ENCODE data around the gene ADGRD2. TPM values are rescaled to one million over a fixed set of nuclear protein-coding genes. Genes with fewer than 3 reads are reported as not detected.
"Not testable (repeated sequence)": the region's sequence is repeated elsewhere in the genome, so short reads cannot be mapped to it uniquely, and the experiment has no call there.

Gene ADGRD2
- total RNA-seq, 2 donors from 2014 or later = 1.0 to 4.0 TPM

DNA sequence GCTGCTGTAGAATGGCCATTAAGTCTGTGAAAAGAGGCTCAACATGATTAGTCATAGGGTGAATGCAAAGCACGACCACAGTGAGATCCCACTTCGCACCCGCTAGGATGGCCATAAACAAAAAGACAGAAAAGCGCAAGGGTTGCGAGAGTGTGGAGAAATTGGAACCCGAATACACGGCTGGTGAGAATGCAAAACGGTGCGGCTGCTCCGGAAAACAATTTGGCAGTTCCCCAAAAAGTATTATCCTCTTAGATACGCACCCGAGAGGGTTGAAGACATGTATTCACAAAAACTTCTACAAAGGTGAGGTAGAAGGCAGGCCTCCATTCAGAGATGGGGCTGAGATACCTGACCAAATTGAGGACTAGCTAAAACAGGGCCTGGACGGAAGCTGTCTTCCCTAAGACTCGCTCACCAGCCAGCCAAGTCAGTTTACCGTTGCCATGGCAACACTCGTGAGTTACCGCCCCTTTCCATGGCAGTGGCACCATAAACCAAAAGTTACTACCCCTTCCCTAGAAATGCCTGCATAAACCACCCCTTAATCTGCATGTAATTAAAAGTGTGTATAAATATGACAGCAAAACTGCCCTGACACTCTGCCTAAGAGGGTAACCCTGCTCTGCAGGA, 34.3 kb upstream of the ADGRD2 start:
- no peaks in the 10 kb centered on the region for H3K36me3 ChIP-seq
- peak overlapping the region in 1 of 2 donors; percentile 82 for H3K4me3 ChIP-seq
- intact Hi-C loops (cut with DNase I) = loop anchor here (10.0 kb wide), 1 partner anchor 529 kb away; the partner anchor contains the start of gene GOLGA1
- no peaks in the 10 kb centered on the region for H3K9me3 ChIP-seq
- H3K27ac ChIP-seq = no peak overlapping the region
- no peak for DNase-seq (ENCODE audit: low spot score)
- H3K4me1 ChIP-seq (replicated peaks) = peaks cover 3% of the 10 kb centered on the region
- 81% methylated on average over 17 of the region's 17 CpGs for WGBS
- TF ChIP-seq POLR2A (IDR thresholded peaks at IDR 0.05) = no peak
- H3K27me3 ChIP-seq (replicated peaks; ENCODE audit: insufficient read depth) = no peaks in the 10 kb centered on the region

DNA sequence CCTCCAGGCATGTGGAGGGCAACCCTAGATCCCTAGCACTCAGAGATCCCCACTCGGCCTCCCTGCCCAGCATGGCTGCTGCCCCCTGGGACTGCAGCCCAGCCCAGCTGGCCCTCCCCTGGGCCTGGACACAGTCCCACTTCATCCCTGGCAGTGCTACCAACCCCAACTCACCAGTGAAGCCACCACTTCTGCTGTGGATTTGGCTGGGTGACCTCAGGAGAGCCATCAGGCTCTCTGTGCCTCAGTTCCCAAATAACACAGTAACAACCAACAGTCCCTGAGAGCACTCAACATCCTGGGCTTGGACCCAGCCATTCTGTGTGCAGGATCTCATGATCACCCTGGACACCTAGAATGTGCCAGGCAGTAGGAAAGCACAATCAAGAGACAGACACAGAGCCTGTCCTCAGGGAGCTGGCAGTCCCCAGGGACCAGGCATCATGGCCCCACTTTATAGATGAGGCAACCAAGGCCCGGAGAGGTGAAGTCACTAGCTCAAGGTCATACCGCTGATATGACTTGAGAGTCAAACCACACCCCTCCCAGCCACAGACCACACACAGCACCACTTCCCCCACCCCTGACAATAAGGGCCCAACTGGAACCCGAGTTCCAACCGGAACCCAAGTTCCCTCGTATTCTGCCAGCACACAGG, 30.3 kb upstream of the ADGRD2 start:
- TF ChIP-seq, protein P1, sequence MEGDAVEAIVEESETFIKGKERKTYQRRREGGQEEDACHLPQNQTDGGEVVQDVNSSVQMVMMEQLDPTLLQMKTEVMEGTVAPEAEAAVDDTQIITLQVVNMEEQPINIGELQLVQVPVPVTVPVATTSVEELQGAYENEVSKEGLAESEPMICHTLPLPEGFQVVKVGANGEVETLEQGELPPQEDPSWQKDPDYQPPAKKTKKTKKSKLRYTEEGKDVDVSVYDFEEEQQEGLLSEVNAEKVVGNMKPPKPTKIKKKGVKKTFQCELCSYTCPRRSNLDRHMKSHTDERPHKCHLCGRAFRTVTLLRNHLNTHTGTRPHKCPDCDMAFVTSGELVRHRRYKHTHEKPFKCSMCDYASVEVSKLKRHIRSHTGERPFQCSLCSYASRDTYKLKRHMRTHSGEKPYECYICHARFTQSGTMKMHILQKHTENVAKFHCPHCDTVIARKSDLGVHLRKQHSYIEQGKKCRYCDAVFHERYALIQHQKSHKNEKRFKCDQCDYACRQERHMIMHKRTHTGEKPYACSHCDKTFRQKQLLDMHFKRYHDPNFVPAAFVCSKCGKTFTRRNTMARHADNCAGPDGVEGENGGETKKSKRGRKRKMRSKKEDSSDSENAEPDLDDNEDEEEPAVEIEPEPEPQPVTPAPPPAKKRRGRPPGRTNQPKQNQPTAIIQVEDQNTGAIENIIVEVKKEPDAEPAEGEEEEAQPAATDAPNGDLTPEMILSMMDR (IDR thresholded peaks at IDR 0.05) = peak in 3 of 4 experiments; percentile 1 to 4 (median 2)
- TF ChIP-seq POLR2AphosphoS5 (IDR thresholded peaks at IDR 0.05) = no peak
- TF ChIP-seq POLR2A (IDR thresholded peaks at IDR 0.05) = no peak
- Histone ChIP-seq H3K27me3 (replicated peaks; ENCODE audit: insufficient read depth) (no peaks in the 10 kb centered on the region), H3K4me3 (no peak overlapping the region), H3K9me3 (no peaks in the 10 kb centered on the region), H3K36me3 (no peaks in the 10 kb centered on the region), H3K4me1 (replicated peaks) (no peaks in the 10 kb centered on the region), H3K27ac (no peak overlapping the region)
- WGBS = 92% methylated on average over 5 of the region's 6 CpGs
- intact Hi-C loops (cut with DNase I) = loop anchor here (2.0 to 10.0 kb wide), 2 partner anchors 117 to 525 kb away; partner anchors contain the start of gene GOLGA1
- no peak for DNase-seq (ENCODE audit: low spot score)

DNA sequence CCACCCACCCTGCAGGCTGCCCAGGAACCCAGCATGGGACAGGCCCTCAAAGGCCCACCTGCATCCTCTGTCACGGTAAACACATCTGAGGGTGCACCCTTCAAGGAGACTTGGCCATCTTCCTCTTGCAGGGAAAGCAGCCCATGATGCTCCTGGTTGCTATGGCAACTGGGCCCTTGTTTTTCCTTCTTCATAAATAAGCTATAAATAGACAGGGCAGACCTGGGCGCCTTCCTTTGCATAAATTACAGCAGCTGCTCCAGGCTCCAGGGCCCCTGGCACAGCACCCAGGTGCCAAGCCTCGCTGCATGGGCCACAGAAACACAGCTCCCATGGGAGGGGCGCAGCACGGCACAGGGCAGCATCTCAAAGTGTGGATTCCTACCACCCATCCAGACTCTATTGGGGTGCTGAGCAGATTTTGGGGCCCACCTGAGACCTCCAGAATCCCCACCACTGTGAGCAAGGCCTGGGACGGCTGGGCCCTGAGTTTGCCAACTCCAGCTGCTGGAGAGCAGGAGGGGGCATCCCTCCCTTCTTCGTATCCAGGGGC, 29.2 kb upstream of the ADGRD2 start:
- H3K9me3 ChIP-seq = no peaks in the 10 kb centered on the region
- no peaks in the 10 kb centered on the region for H3K36me3 ChIP-seq

DNA sequence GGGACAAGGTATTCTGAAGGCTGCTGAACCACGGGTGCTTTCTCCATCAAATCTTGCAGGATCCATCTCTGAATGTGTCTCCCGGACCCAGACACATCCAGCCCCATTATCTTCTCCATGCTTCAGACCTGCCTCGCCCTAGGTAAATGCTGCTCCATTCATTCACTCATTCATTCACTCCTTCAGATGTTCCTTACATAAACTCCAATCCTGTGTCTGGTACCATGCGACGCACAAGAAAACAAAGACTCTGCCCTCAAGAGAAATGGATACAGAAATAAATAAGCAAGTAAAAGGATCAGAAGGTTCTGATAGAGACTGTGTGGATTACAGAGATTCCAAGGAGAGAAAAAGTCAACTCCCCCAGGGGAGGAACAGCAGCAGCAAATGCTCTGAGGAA, 27.1 kb upstream of the ADGRD2 start:
- no peaks in the 10 kb centered on the region for H3K27me3 ChIP-seq (replicated peaks; ENCODE audit: insufficient read depth)
- no peak overlapping the region for H3K4me3 ChIP-seq
- no peak for TF ChIP-seq POLR2A (IDR thresholded peaks at IDR 0.05)
- no peak for TF ChIP-seq POLR2AphosphoS5 (IDR thresholded peaks at IDR 0.05)
- TF ChIP-seq, protein P1 (IDR thresholded peaks at IDR 0.05) = no peak
- no peaks in the 10 kb centered on the region for H3K4me1 ChIP-seq (replicated peaks)
- no peaks in the 10 kb centered on the region for H3K9me3 ChIP-seq
- 82% methylated on average over 5 of the region's 5 CpGs for WGBS
- no peaks in the 10 kb centered on the region for H3K36me3 ChIP-seq
- no peak overlapping the region for H3K27ac ChIP-seq
- no peak for DNase-seq (ENCODE audit: low spot score)
- intact Hi-C loops (cut with DNase I) = no loop called here

More for the DNA sequence above, 29.2 kb upstream of the ADGRD2 start:
- Histone ChIP-seq H3K27ac (no peak overlapping the region), H3K27me3 (replicated peaks; ENCODE audit: insufficient read depth) (no peaks in the 10 kb centered on the region), H3K4me1 (replicated peaks) (no peaks in the 10 kb centered on the region), H3K4me3 (no peak overlapping the region)
- intact Hi-C loops (cut with DNase I) = no loop called here
- WGBS = 72% methylated on average over 7 of the region's 7 CpGs
- DNase-seq (ENCODE audit: low spot score) = no peak
- no peak for TF ChIP-seq POLR2A (IDR thresholded peaks at IDR 0.05)
- TF ChIP-seq POLR2AphosphoS5 (IDR thresholded peaks at IDR 0.05) = no peak
- TF ChIP-seq, protein P1 (IDR thresholded peaks at IDR 0.05) = no peak

DNA sequence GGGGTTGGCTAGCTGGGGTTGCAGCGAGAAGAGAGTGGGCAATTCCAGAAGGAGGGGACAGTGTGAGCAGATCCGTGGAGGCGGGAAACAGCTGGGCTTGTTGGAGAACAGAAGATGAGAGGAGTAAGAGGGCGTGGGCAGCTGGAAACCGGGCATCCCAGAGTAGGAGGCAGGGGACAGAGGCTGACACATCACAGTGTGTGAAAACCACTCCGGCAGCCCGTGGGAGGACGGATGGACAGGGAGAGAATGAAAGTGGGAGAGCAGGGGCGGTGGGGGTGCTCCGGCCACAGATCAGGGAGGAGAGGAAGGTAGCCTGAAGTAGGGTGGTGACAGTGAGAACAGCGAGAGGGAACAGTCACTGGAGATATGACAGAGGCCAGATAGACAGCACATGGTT, 26.7 kb upstream of the ADGRD2 start:
- Histone ChIP-seq H3K27ac (no peak overlapping the region), H3K4me1 (replicated peaks) (no peaks in the 10 kb centered on the region), H3K4me3 (no peak overlapping the region), H3K36me3 (no peaks in the 10 kb centered on the region), H3K27me3 (replicated peaks; ENCODE audit: insufficient read depth) (no peaks in the 10 kb centered on the region), H3K9me3 (no peaks in the 10 kb centered on the region)
- intact Hi-C loops (cut with DNase I) = no loop called here
- WGBS = 43% methylated on average over 11 of the region's 11 CpGs
- DNase-seq (ENCODE audit: low spot score) = no peak
- TF ChIP-seq POLR2AphosphoS5 (IDR thresholded peaks at IDR 0.05) (no peak), POLR2A (IDR thresholded peaks at IDR 0.05) (no peak)
- TF ChIP-seq, protein P1 (IDR thresholded peaks at IDR 0.05) = no peak

DNA sequence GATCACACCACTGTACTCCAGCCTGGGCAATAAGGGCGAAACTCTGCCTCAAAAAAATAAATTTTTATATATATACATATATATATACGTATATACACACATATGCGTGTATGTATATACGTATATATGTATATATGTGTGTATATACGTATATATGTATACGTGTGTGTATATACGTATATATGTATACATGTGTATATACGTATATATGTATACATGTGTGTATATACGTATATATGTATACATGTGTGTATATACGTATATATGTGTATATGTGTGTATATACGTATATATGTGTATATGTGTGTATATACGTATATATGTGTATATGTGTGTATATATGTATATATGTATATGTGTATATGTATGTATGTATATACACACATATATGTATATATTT, 24.5 kb upstream of the ADGRD2 start:
- H3K36me3 ChIP-seq; DNase-seq (ENCODE audit: low spot score); H3K27ac ChIP-seq; H3K9me3 ChIP-seq; intact Hi-C loops (cut with DNase I); H3K4me3 ChIP-seq; H3K27me3 ChIP-seq (replicated peaks; ENCODE audit: insufficient read depth); H3K4me1 ChIP-seq (replicated peaks): not testable (repeated sequence)
- WGBS = 87% methylated on average over 12 of the region's 12 CpGs
